Measurements from ENCODE around the gene VSIG1. TPM values are rescaled to one million over a fixed set of nuclear protein-coding genes. Genes with fewer than 3 reads are reported as not detected.

The VSIG1 gene
- total and polyA plus RNA-seq, 2 of the 8 experiments (the other 6 are each of a cell fraction or from before 2014, with no cell fraction given): 2.2 to 2.9 TPM

DNA sequence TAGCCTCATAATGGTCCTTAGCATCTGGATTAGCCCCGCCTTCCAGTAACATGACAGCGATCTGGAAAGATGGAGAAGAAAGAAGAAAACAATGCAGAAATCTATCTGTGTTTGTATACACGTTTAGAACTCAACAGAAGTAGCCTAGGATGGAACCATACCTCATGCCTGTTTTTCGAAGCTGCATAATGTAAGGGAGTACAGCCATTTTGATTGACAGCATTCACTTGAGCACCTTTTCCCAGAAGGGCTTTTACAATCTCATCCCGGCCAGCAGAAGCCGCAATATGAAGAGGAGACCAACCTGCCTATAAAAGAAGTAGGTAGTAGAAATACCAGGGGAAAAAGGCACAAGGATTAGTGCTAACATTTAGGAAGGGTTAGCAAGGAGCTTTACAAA is 42.9 kb downstream of the VSIG1 start:
- Histone ChIP-seq H3K27me3 (replicated peaks in 1 of 4; ENCODE audit: control insufficient read depth in 3 of 4, extremely low read depth in 1 of 4, insufficient read depth in 3 of 4, low read length in 3 of 4) (no peaks in the 10 kb centered on the region), H2BK20ac (ENCODE audit: low read length) (no peak overlapping the region), H4K8ac (ENCODE audit: extremely low read depth, insufficient read depth, low read length) (no peak overlapping the region), H3K56ac (replicated peaks; ENCODE audit: insufficient read length, low read depth, low read length) (no peak overlapping the region), H3K79me1 (ENCODE audit: low read depth, low read length) (no peaks in the 10 kb centered on the region), H3K4me2 (ENCODE audit: insufficient read depth in 1 of 2, low read depth in 2 of 2, low read length in 2 of 2) (no peak overlapping the region), H3K27ac (ENCODE audit: low read depth, low read length) (no peak overlapping the region), H3K36me3 (ENCODE audit: control insufficient read depth in 2 of 4, insufficient read depth in 4 of 4, low read length in 3 of 4) (peaks cover 4 to 12% (median 6%) of the 10 kb centered on the region in 4 experiments; a peak in 6 of 8 replicates), H2AFZ (ENCODE audit: low read length) (no peak overlapping the region), H2BK15ac (ENCODE audit: low read length) (no peak overlapping the region), H4K20me1 (replicated peaks in 1 of 2; ENCODE audit: control insufficient read depth in 1 of 2, insufficient read depth in 2 of 2, low read length in 2 of 2) (no peaks in the 10 kb centered on the region), H2AK5ac (ENCODE audit: low read depth, low read length) (no peak overlapping the region), H2BK5ac (ENCODE audit: low read depth, low read length) (no peak overlapping the region), H3K18ac (ENCODE audit: extremely low read depth, low read length) (no peak overlapping the region), H3K23me2 (ENCODE audit: low read depth, low read length) (peaks cover 4% of the 10 kb centered on the region; the same call in 1 of the 2 replicates), H2BK12ac (ENCODE audit: low read depth, low read length) (no peak overlapping the region), H3K9ac (replicated peaks in 1 of 4; ENCODE audit: extremely low read depth in 1 of 4, low read depth in 3 of 4, low read length in 3 of 4) (no peak overlapping the region), H3K9me3 (ENCODE audit: insufficient read depth in 2 of 2, low read depth in 1 of 2, low read length in 1 of 2) (no peaks in the 10 kb centered on the region), H4K5ac (ENCODE audit: insufficient read length, low read depth, low read length) (no peak overlapping the region), H4K91ac (replicated peaks; ENCODE audit: insufficient read length, low read length) (no peak overlapping the region), H3K4me1 (replicated peaks in 1 of 4; ENCODE audit: control insufficient read depth in 3 of 4, insufficient read depth in 4 of 4, low read length in 3 of 4) (no peaks in the 10 kb centered on the region), H3K4me3 (ENCODE audit: extremely low read depth in 1 of 4, insufficient read depth in 2 of 4, low read depth in 3 of 4, low read length in 4 of 4) (no peak overlapping the region), H3K23ac (ENCODE audit: insufficient read length) (no peak overlapping the region), H2BK120ac (replicated peaks; ENCODE audit: low read depth, low read length) (no peak overlapping the region), H3K4ac (replicated peaks; ENCODE audit: insufficient read length, low read depth, low read length) (no peak overlapping the region), H3K79me2 (ENCODE audit: control insufficient read depth in 1 of 2, insufficient read depth in 2 of 2, low read length in 2 of 2) (peaks cover 0 to 9% of the 10 kb centered on the region in 2 experiments; a peak in 2 of 4 replicates), H3K14ac (ENCODE audit: insufficient read length) (no peak overlapping the region)
- no peak for DNase-seq (ENCODE audit: low read depth in 1 of 2, low spot score in 2 of 2)
- ChIA-PET CTCF (ENCODE audit: partially characterized antibody) (no interaction called here), POLR2A (ENCODE audit: partially characterized antibody) (no interaction called here)
- 92% methylated on average over 6 of the region's 6 CpGs; no CpG with 5 or more reads in 1 of the 2 experiments for WGBS, 2 experiments (ENCODE audit: extremely low coverage in 1 of 2, insufficient coverage in 1 of 2, insufficient read length in 1 of 2, insufficient replicate concordance in 2 of 2, low coverage in 1 of 2, low lambda C conversion rate in 2 of 2, missing lambda C conversion rate in 1 of 2)
- FAIRE-seq: no peak
- TF ChIP-seq, protein P1, sequence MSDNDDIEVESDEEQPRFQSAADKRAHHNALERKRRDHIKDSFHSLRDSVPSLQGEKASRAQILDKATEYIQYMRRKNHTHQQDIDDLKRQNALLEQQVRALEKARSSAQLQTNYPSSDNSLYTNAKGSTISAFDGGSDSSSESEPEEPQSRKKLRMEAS (IDR thresholded peaks at IDR 0.05): no peak
